Endothelial cell of umbilical vein (primary cell): Measurements from ENCODE around the gene RANBP3L. TPM values are rescaled to one million over a fixed set of nuclear protein-coding genes. Genes with fewer than 3 reads are reported as not detected.

Experiments
- BruUV-seq: library from RNA; stranded (reverse); fragments of 400-500 nt; replicated peaks from 2 replicates; lab custom pipeline; 2021; lab: Mats Ljungman, UMichigan
- CTCF ChIA-PET: fragments of 300-600, 350-600 bp; sonication (Branson Sonifier 250); formaldehyde crosslinking; loops from one replicate; lab custom pipeline; 2021; ENCODE audit warnings: antibody characterized with exemption, inconsistent platforms; lab: Charles Lee
- POLR2A ChIA-PET: fragments of 300-600, 350-600 bp; sonication (Branson Sonifier 250); formaldehyde crosslinking; loops from one replicate; lab custom pipeline; 2021; ENCODE audit warnings: antibody characterized with exemption, inconsistent platforms; lab: Charles Lee
- DNase-seq: peaks from one replicate; pipeline ENCODE4 v3.0.0-alpha.2; 2011; ENCODE audit warnings: low read depth, low spot score
- FAIRE-seq: peaks from 2 replicates; lab custom pipeline; 2011; peaks lifted over from hg19 to GRCh38; lab: Jason Lieb, UNC
- H2AFZ ChIP-seq: 2 replicates; pipeline ENCODE4 v1.6.0; 2012; ENCODE audit warnings: low read depth, low read length, control low read depth, inconsistent platforms
- H3K27ac ChIP-seq: 2 replicates; pipeline ENCODE4 v1.5.1; 2011; ENCODE audit warnings: low read depth, mild to moderate bottlenecking, control low read depth, low read length, moderate library complexity; ENCODE audit not compliant: insufficient read depth
- H3K27me3 ChIP-seq, 2 experiments: 2 replicates each; pipeline versions ENCODE4 v1.6.0 to v1.6.1; 2011; ENCODE audit warnings: low read length in 2 of 2, mixed read lengths in 1 of 2; ENCODE audit not compliant: control insufficient read depth in 2 of 2, insufficient read depth in 2 of 2
- H3K36me3 ChIP-seq, 2 experiments: 2 replicates in 1 of 2; 3 replicates in 1 of 2; pipeline ENCODE4 v1.5.1; 2011; ENCODE audit warnings: low read length in 2 of 2, mild to moderate bottlenecking in 1 of 2, moderate library complexity in 1 of 2; ENCODE audit not compliant: control insufficient read depth in 2 of 2, insufficient read depth in 2 of 2; ENCODE audit errors: extremely low read depth in 1 of 2
- H3K4me1 ChIP-seq: 3 replicates; pipeline ENCODE4 v1.5.1; 2011; ENCODE audit warnings: mild to moderate bottlenecking, low read length; ENCODE audit not compliant: control insufficient read depth, insufficient read depth; ENCODE audit errors: extremely low read depth
- H3K4me2 ChIP-seq: 2 replicates; pipeline ENCODE4 v1.6.1; 2011; ENCODE audit warnings: low read length, control low read depth, mixed read lengths; ENCODE audit not compliant: insufficient read depth
- H3K4me3 ChIP-seq, 3 experiments: fragments of 200-600 bp in 1 of 3; sonication (generic), shearing (Covaris generic) in 1 of 3; replicated peaks in 1 of 3; 2 replicates each; pipeline ENCODE4 v1.5.1; 2011 to 2016; ENCODE audit warnings: control low read depth in 3 of 3, low read length in 3 of 3, mild to moderate bottlenecking in 2 of 3, inconsistent platforms in 1 of 3, low read depth in 1 of 3, moderate library complexity in 1 of 3; ENCODE audit not compliant: insufficient read depth in 1 of 3
- H3K79me2 ChIP-seq: 2 replicates; pipeline ENCODE4 v1.6.0; 2012; ENCODE audit warnings: low read length, inconsistent platforms; ENCODE audit not compliant: control insufficient read depth, insufficient read depth
- H3K9ac ChIP-seq: replicated peaks from 2 replicates; pipeline ENCODE3; 2011; ENCODE audit warnings: low read length, control low read depth; ENCODE audit not compliant: insufficient read depth; ENCODE audit errors: extremely low read depth
- H3K9me1 ChIP-seq: replicated peaks from 3 replicates; pipeline ENCODE4 v1.6.0; 2011; ENCODE audit warnings: mild to moderate bottlenecking, low read length; ENCODE audit not compliant: control insufficient read depth, insufficient read depth; ENCODE audit errors: extremely low read depth
- H3K9me3 ChIP-seq: replicated peaks from 2 replicates; pipeline ENCODE4 v1.5.1; 2012; ENCODE audit warnings: low read length, inconsistent platforms; ENCODE audit not compliant: control insufficient read depth, insufficient read depth
- H4K20me1 ChIP-seq: replicated peaks from 2 replicates; pipeline ENCODE3; 2011; ENCODE audit warnings: mild to moderate bottlenecking, low read length; ENCODE audit not compliant: control insufficient read depth, insufficient read depth; ENCODE audit errors: extremely low read depth
- EZH2 ChIP-seq: IDR thresholded peaks from 2 replicates; pipeline ENCODE4 v1.6.1; 2012; ENCODE audit warnings: borderline replicate concordance, low read depth, mild to moderate bottlenecking, moderate library complexity, low read length, inconsistent platforms; ENCODE audit not compliant: severe bottlenecking
- FOS ChIP-seq: IDR thresholded peaks from 2 replicates; pipeline ENCODE4 v1.6.1; 2011; ENCODE audit warnings: mild to moderate bottlenecking, low read length, moderate library complexity, borderline replicate concordance; ENCODE audit not compliant: insufficient read depth
- GATA2 ChIP-seq: IDR thresholded peaks from 2 replicates; pipeline ENCODE4 v1.7.0; 2011; ENCODE audit warnings: low read depth, mild to moderate bottlenecking, moderate library complexity, mixed read lengths, low read length; ENCODE audit not compliant: insufficient read length, insufficient read depth
- JUN ChIP-seq: IDR thresholded peaks from 2 replicates; pipeline ENCODE4 v1.6.1; 2011; ENCODE audit warnings: borderline replicate concordance, low read depth; ENCODE audit not compliant: insufficient read length, insufficient read depth
- MYC ChIP-seq: IDR thresholded peaks from one replicate; pipeline ENCODE4 v1.6.1; 2011; ENCODE audit warnings: mild to moderate bottlenecking, low read depth, low read length
- POLR2A ChIP-seq: IDR thresholded peaks from 2 replicates; pipeline ENCODE4 v1.6.1; 2012; ENCODE audit warnings: low read depth, mild to moderate bottlenecking, control low read depth, low read length
- POLR2AphosphoS5 ChIP-seq: IDR thresholded peaks from 2 replicates; pipeline ENCODE4 v1.6.1; 2012; ENCODE audit warnings: low read depth, mild to moderate bottlenecking, control low read depth, low read length, moderate library complexity; ENCODE audit not compliant: insufficient read depth
- dilution Hi-C: fragments of 300-500 bp; cut with MboI; formaldehyde crosslinking; loops from one replicate; pipeline ENCODE4 v1.15.0; 2019; ENCODE audit warnings: low sequenced_read_pairs; ENCODE audit not compliant: extremely low pct_ligation_motif_present
- intact Hi-C: fragments of 100-400 bp; cut with micrococcal nuclease; formaldehyde crosslinking; loops from one replicate; pipeline ENCODE4 v1.10.0; 2022
- polyA plus RNA-seq, 4 experiments: library from polyadenylated mRNA; depleted of rRNA in 3 of 4; stranded (reverse) in 3 of 4; unstranded in 1 of 4; fragments of >200 nt; gene quantifications; 2 replicates each; pipeline versions ENCODE4 v1.2.1 to v1.2.3, GENCODE V29; 2011 to 2012; ENCODE audit warnings: missing spikeins in 1 of 4
- total RNA-seq: library from RNA; stranded (reverse); gene quantifications from 2 replicates; pipeline ENCODE4 v1.2.3, GENCODE V29; 2021
- TF ChIP-seq, protein P1 (sequence below): IDR thresholded peaks from 2 replicates; pipeline ENCODE4 v1.6.1; 2011; ENCODE audit not compliant: insufficient read depth, insufficient read length
- TF ChIP-seq, protein P2 (sequence below), 2 donors: IDR thresholded peaks; 1 replicate in 1 of 2; 2 replicates in 1 of 2; pipeline ENCODE4 v1.5.1; 2011; ENCODE audit warnings: low read length in 2 of 2, mild to moderate bottlenecking in 2 of 2, moderate library complexity in 2 of 2, control low read depth in 1 of 2, inconsistent platforms in 1 of 2, low read depth in 1 of 2; ENCODE audit not compliant: insufficient read depth in 1 of 2; ENCODE audit errors: extremely low read depth in 1 of 2

Gene RANBP3L
- total and polyA plus RNA-seq, 2 donors (not counting 3 experiments of a cell fraction or from before 2014, with no cell fraction given): not detected

DNA sequence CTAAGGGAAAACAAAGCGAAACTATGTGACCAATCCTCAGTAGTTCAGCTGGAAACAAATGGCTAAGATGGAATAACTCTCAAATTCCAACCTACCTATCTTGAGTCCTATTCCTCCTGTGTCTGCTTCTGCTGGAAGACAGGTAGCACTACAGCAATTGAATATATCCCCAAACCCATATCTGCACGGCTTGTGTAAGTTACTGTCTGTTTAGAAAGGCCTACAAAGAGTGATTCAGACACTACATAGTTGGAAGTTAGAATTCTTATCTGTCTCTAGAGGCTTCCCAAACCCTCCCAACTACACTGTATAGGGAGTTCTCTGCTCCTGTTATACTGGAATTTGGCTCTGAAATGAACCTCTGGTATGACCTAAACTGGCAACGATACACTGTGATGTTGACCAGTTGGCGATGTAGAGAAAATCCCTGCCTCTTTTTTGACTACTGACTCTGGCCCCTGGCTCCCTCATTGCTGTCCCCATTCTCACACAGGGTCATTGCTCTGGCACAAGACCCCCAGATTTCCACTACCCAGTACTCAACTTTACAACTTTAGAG is 37.4 kb downstream of the RANBP3L start:
- Histone ChIP-seq H3K79me2 (no peaks in the 10 kb centered on the region), H2AFZ (peak overlapping the region; percentile 20), H3K4me3 (no peak overlapping the region), H3K9me1 (no peaks in the 10 kb centered on the region), H3K4me1 (no peaks in the 10 kb centered on the region), H3K36me3 (no peaks in the 10 kb centered on the region), H3K9ac (no peak overlapping the region), H4K20me1 (no peaks in the 10 kb centered on the region), H3K9me3 (no peaks in the 10 kb centered on the region), H3K27me3 (peaks cover 2 to 5% of the 10 kb centered on the region in 2 experiments), H3K27ac (no peak overlapping the region), H3K4me2 (no peak overlapping the region)
- DNase-seq: no peak
- intact Hi-C loops (loop anchor here (10.0 kb wide), 1 partner anchor 141 kb away; no protein-coding TSS in a partner anchor), dilution Hi-C loops (no loop called here)
- BruUV-seq: no TSS peak
- ChIA-PET CTCF (interaction anchor here (0.9 to 7.5 kb wide), 7 partner anchors 13 to 430 kb away, joined by 3 to 113 read pairs (median 7); partner anchors contain the start of genes NADK2 and RANBP3L), POLR2A (no interaction called here)
- TF ChIP-seq, protein P1, sequence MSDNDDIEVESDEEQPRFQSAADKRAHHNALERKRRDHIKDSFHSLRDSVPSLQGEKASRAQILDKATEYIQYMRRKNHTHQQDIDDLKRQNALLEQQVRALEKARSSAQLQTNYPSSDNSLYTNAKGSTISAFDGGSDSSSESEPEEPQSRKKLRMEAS: no peak
- TF ChIP-seq, protein P2, sequence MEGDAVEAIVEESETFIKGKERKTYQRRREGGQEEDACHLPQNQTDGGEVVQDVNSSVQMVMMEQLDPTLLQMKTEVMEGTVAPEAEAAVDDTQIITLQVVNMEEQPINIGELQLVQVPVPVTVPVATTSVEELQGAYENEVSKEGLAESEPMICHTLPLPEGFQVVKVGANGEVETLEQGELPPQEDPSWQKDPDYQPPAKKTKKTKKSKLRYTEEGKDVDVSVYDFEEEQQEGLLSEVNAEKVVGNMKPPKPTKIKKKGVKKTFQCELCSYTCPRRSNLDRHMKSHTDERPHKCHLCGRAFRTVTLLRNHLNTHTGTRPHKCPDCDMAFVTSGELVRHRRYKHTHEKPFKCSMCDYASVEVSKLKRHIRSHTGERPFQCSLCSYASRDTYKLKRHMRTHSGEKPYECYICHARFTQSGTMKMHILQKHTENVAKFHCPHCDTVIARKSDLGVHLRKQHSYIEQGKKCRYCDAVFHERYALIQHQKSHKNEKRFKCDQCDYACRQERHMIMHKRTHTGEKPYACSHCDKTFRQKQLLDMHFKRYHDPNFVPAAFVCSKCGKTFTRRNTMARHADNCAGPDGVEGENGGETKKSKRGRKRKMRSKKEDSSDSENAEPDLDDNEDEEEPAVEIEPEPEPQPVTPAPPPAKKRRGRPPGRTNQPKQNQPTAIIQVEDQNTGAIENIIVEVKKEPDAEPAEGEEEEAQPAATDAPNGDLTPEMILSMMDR (IDR thresholded peaks at IDR 0.05; ENCODE audit: extremely low read depth in 1 of 2, insufficient read depth in 1 of 2, low read depth in 1 of 2, low read length in 2 of 2): no peak
- no peak for TF ChIP-seq GATA2
- no peak for TF ChIP-seq POLR2AphosphoS5
- TF ChIP-seq FOS: no peak
- TF ChIP-seq EZH2: no peak
- no peak for TF ChIP-seq JUN
- no peak for TF ChIP-seq MYC
- no peak for TF ChIP-seq POLR2A
- peak; percentile 15 for FAIRE-seq
